Endothelial cell of umbilical vein (primary cell): Measurements from ENCODE around the gene CCDC9. TPM values are rescaled to one million over a fixed set of nuclear protein-coding genes. Genes with fewer than 3 reads are reported as not detected.

Source experiments
- BruUV-seq: library from RNA; stranded (reverse); fragments of 400-500 nt; replicated peaks from 2 replicates; lab custom pipeline; 2021; lab: Mats Ljungman, UMichigan
- CTCF ChIA-PET: fragments of 300-600, 350-600 bp; sonication (Branson Sonifier 250); formaldehyde crosslinking; loops from one replicate; lab custom pipeline; 2021; ENCODE audit warnings: antibody characterized with exemption, inconsistent platforms; lab: Charles Lee
- POLR2A ChIA-PET: fragments of 300-600, 350-600 bp; sonication (Branson Sonifier 250); formaldehyde crosslinking; loops from one replicate; lab custom pipeline; 2021; ENCODE audit warnings: antibody characterized with exemption, inconsistent platforms; lab: Charles Lee
- DNase-seq: peaks from one replicate; pipeline ENCODE4 v3.0.0-alpha.2; 2011; ENCODE audit warnings: low read depth, low spot score
- FAIRE-seq: peaks from 2 replicates; lab custom pipeline; 2011; peaks lifted over from hg19 to GRCh38; lab: Jason Lieb, UNC
- H2AFZ ChIP-seq: 2 replicates; pipeline ENCODE4 v1.6.0; 2012; ENCODE audit warnings: low read depth, low read length, control low read depth, inconsistent platforms
- H3K27ac ChIP-seq: 2 replicates; pipeline ENCODE4 v1.5.1; 2011; ENCODE audit warnings: low read depth, mild to moderate bottlenecking, control low read depth, low read length, moderate library complexity; ENCODE audit not compliant: insufficient read depth
- H3K27me3 ChIP-seq, 2 experiments: 2 replicates each; pipeline versions ENCODE4 v1.6.0 to v1.6.1; 2011; ENCODE audit warnings: low read length in 2 of 2, mixed read lengths in 1 of 2; ENCODE audit not compliant: control insufficient read depth in 2 of 2, insufficient read depth in 2 of 2
- H3K36me3 ChIP-seq, 2 experiments: 2 replicates in 1 of 2; 3 replicates in 1 of 2; pipeline ENCODE4 v1.5.1; 2011; ENCODE audit warnings: low read length in 2 of 2, mild to moderate bottlenecking in 1 of 2, moderate library complexity in 1 of 2; ENCODE audit not compliant: control insufficient read depth in 2 of 2, insufficient read depth in 2 of 2; ENCODE audit errors: extremely low read depth in 1 of 2
- H3K4me1 ChIP-seq: 3 replicates; pipeline ENCODE4 v1.5.1; 2011; ENCODE audit warnings: mild to moderate bottlenecking, low read length; ENCODE audit not compliant: control insufficient read depth, insufficient read depth; ENCODE audit errors: extremely low read depth
- H3K4me2 ChIP-seq: 2 replicates; pipeline ENCODE4 v1.6.1; 2011; ENCODE audit warnings: low read length, control low read depth, mixed read lengths; ENCODE audit not compliant: insufficient read depth
- H3K4me3 ChIP-seq, 3 experiments: fragments of 200-600 bp in 1 of 3; sonication (generic), shearing (Covaris generic) in 1 of 3; replicated peaks in 1 of 3; 2 replicates each; pipeline ENCODE4 v1.5.1; 2011 to 2016; ENCODE audit warnings: control low read depth in 3 of 3, low read length in 3 of 3, mild to moderate bottlenecking in 2 of 3, inconsistent platforms in 1 of 3, low read depth in 1 of 3, moderate library complexity in 1 of 3; ENCODE audit not compliant: insufficient read depth in 1 of 3
- H3K79me2 ChIP-seq: 2 replicates; pipeline ENCODE4 v1.6.0; 2012; ENCODE audit warnings: low read length, inconsistent platforms; ENCODE audit not compliant: control insufficient read depth, insufficient read depth
- H3K9ac ChIP-seq: replicated peaks from 2 replicates; pipeline ENCODE3; 2011; ENCODE audit warnings: low read length, control low read depth; ENCODE audit not compliant: insufficient read depth; ENCODE audit errors: extremely low read depth
- H3K9me1 ChIP-seq: replicated peaks from 3 replicates; pipeline ENCODE4 v1.6.0; 2011; ENCODE audit warnings: mild to moderate bottlenecking, low read length; ENCODE audit not compliant: control insufficient read depth, insufficient read depth; ENCODE audit errors: extremely low read depth
- H3K9me3 ChIP-seq: replicated peaks from 2 replicates; pipeline ENCODE4 v1.5.1; 2012; ENCODE audit warnings: low read length, inconsistent platforms; ENCODE audit not compliant: control insufficient read depth, insufficient read depth
- H4K20me1 ChIP-seq: replicated peaks from 2 replicates; pipeline ENCODE3; 2011; ENCODE audit warnings: mild to moderate bottlenecking, low read length; ENCODE audit not compliant: control insufficient read depth, insufficient read depth; ENCODE audit errors: extremely low read depth
- EZH2 ChIP-seq: IDR thresholded peaks from 2 replicates; pipeline ENCODE4 v1.6.1; 2012; ENCODE audit warnings: borderline replicate concordance, low read depth, mild to moderate bottlenecking, moderate library complexity, low read length, inconsistent platforms; ENCODE audit not compliant: severe bottlenecking
- FOS ChIP-seq: IDR thresholded peaks from 2 replicates; pipeline ENCODE4 v1.6.1; 2011; ENCODE audit warnings: mild to moderate bottlenecking, low read length, moderate library complexity, borderline replicate concordance; ENCODE audit not compliant: insufficient read depth
- GATA2 ChIP-seq: IDR thresholded peaks from 2 replicates; pipeline ENCODE4 v1.7.0; 2011; ENCODE audit warnings: low read depth, mild to moderate bottlenecking, moderate library complexity, mixed read lengths, low read length; ENCODE audit not compliant: insufficient read length, insufficient read depth
- JUN ChIP-seq: IDR thresholded peaks from 2 replicates; pipeline ENCODE4 v1.6.1; 2011; ENCODE audit warnings: borderline replicate concordance, low read depth; ENCODE audit not compliant: insufficient read length, insufficient read depth
- MYC ChIP-seq: IDR thresholded peaks from one replicate; pipeline ENCODE4 v1.6.1; 2011; ENCODE audit warnings: mild to moderate bottlenecking, low read depth, low read length
- POLR2A ChIP-seq: IDR thresholded peaks from 2 replicates; pipeline ENCODE4 v1.6.1; 2012; ENCODE audit warnings: low read depth, mild to moderate bottlenecking, control low read depth, low read length
- POLR2AphosphoS5 ChIP-seq: IDR thresholded peaks from 2 replicates; pipeline ENCODE4 v1.6.1; 2012; ENCODE audit warnings: low read depth, mild to moderate bottlenecking, control low read depth, low read length, moderate library complexity; ENCODE audit not compliant: insufficient read depth
- dilution Hi-C: fragments of 300-500 bp; cut with MboI; formaldehyde crosslinking; loops from one replicate; pipeline ENCODE4 v1.15.0; 2019; ENCODE audit warnings: low sequenced_read_pairs; ENCODE audit not compliant: extremely low pct_ligation_motif_present
- intact Hi-C: fragments of 100-400 bp; cut with micrococcal nuclease; formaldehyde crosslinking; loops from one replicate; pipeline ENCODE4 v1.10.0; 2022
- polyA plus RNA-seq, 4 experiments: library from polyadenylated mRNA; depleted of rRNA in 3 of 4; stranded (reverse) in 3 of 4; unstranded in 1 of 4; fragments of >200 nt; gene quantifications; 2 replicates each; pipeline versions ENCODE4 v1.2.1 to v1.2.3, GENCODE V29; 2011 to 2012; ENCODE audit warnings: missing spikeins in 1 of 4
- total RNA-seq: library from RNA; stranded (reverse); gene quantifications from 2 replicates; pipeline ENCODE4 v1.2.3, GENCODE V29; 2021
- TF ChIP-seq, protein P1 (sequence below), 2 donors: IDR thresholded peaks; 1 replicate in 1 of 2; 2 replicates in 1 of 2; pipeline ENCODE4 v1.5.1; 2011; ENCODE audit warnings: low read length in 2 of 2, mild to moderate bottlenecking in 2 of 2, moderate library complexity in 2 of 2, control low read depth in 1 of 2, inconsistent platforms in 1 of 2, low read depth in 1 of 2; ENCODE audit not compliant: insufficient read depth in 1 of 2; ENCODE audit errors: extremely low read depth in 1 of 2
- TF ChIP-seq, protein P2 (sequence below): IDR thresholded peaks from 2 replicates; pipeline ENCODE4 v1.6.1; 2011; ENCODE audit not compliant: insufficient read depth, insufficient read length

CCDC9 gene
- total and polyA plus RNA-seq, 2 donors (not counting 3 experiments of a cell fraction or from before 2014, with no cell fraction given), result 6.0 to 26.9 TPM

DNA sequence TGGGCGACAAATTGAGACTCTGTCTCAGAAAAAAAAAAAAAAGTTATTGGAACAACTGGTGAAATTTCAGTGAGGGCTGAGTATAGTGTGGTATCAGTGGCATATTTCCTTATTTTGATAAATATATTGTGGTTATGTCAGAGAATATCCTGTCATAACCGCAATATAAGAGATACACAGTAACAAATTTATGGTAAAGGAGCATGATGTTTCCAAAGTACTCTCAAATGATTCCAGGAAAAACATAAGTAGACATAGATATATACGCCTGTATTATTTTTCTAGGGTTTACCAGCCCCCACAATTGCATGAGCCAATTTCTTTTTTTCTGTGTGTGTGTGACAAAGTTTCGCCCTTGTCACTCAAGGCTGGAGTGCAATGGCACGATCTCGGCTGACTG, 47.6 kb downstream of the CCDC9 start:
- no TSS peak for BruUV-seq
- Histone ChIP-seq H3K9me1 (no peaks in the 10 kb centered on the region), H3K9me3 (no peaks in the 10 kb centered on the region), H3K9ac (no peak overlapping the region), H3K4me2 (no peak overlapping the region), H2AFZ (no peak overlapping the region), H3K79me2 (no peaks in the 10 kb centered on the region), H3K27ac (no peak overlapping the region), H3K27me3 (no peaks in the 10 kb centered on the region), H3K36me3 (no peaks in the 10 kb centered on the region), H4K20me1 (no peaks in the 10 kb centered on the region), H3K4me3 (no peak overlapping the region), H3K4me1 (no peaks in the 10 kb centered on the region)
- dilution Hi-C loops (no loop called here), intact Hi-C loops (no loop called here)
- DNase-seq (no peak), FAIRE-seq (no peak)
- TF ChIP-seq JUN, result no peak
- no peak for TF ChIP-seq POLR2A
- TF ChIP-seq, protein P1, sequence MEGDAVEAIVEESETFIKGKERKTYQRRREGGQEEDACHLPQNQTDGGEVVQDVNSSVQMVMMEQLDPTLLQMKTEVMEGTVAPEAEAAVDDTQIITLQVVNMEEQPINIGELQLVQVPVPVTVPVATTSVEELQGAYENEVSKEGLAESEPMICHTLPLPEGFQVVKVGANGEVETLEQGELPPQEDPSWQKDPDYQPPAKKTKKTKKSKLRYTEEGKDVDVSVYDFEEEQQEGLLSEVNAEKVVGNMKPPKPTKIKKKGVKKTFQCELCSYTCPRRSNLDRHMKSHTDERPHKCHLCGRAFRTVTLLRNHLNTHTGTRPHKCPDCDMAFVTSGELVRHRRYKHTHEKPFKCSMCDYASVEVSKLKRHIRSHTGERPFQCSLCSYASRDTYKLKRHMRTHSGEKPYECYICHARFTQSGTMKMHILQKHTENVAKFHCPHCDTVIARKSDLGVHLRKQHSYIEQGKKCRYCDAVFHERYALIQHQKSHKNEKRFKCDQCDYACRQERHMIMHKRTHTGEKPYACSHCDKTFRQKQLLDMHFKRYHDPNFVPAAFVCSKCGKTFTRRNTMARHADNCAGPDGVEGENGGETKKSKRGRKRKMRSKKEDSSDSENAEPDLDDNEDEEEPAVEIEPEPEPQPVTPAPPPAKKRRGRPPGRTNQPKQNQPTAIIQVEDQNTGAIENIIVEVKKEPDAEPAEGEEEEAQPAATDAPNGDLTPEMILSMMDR (IDR thresholded peaks at IDR 0.05; ENCODE audit: extremely low read depth in 1 of 2, insufficient read depth in 1 of 2, low read depth in 1 of 2, low read length in 2 of 2), result no peak
- TF ChIP-seq POLR2AphosphoS5, result no peak
- TF ChIP-seq, protein P2, sequence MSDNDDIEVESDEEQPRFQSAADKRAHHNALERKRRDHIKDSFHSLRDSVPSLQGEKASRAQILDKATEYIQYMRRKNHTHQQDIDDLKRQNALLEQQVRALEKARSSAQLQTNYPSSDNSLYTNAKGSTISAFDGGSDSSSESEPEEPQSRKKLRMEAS, result no peak
- TF ChIP-seq EZH2, result no peak
- TF ChIP-seq GATA2, result no peak
- TF ChIP-seq FOS, result no peak
- TF ChIP-seq MYC, result no peak
- ChIA-PET POLR2A (no interaction called here), CTCF (interaction anchor here (1.0 to 2.5 kb wide), 4 partner anchors 10 to 45 kb away, joined by 3 to 17 read pairs (median 6); partner anchors contain the start of gene DHX34)
